H1 (cell line): Measurements from ENCODE around the gene CD300A. TPM values are rescaled to one million over a fixed set of nuclear protein-coding genes. Genes with fewer than 3 reads are reported as not detected.

Experiments
- ASH2L ChIP-seq: fragments of 200-600, 300-600 bp; sonication (generic); IDR thresholded peaks from one replicate; pipeline ENCODE4 v1.7.1; 2017; ENCODE audit warnings: low read length
- JUND ChIP-seq: IDR thresholded peaks from 2 replicates; pipeline ENCODE4 v1.6.1; 2011; ENCODE audit warnings: mild to moderate bottlenecking, improper control_type of control experiment, low read length
- polyA plus RNA-seq, 7 experiments: library from polyadenylated mRNA; depleted of rRNA in 3 of 7; stranded (reverse) in 5 of 7; unstranded in 2 of 7; fragments of >200 nt in 5 of 7; fragments of 200-250 nt in 2 of 7; gene quantifications; 1 replicate in 5 of 7; 2 replicates in 1 of 7; 4 replicates in 1 of 7; pipeline versions ENCODE4 v1.2.1 to v1.2.3, GENCODE V29; 2011 to 2013; ENCODE audit warnings: missing spikeins in 2 of 7, mixed read lengths in 2 of 7
- total RNA-seq: library from RNA; stranded (reverse); fragmentation: NEBNext Ultra II Directional; extraction: Animal tissue kit (Norgen Biotek cat#: 25700); gene quantifications from 2 replicates; pipeline ENCODE4 v1.2.1, GENCODE V29; 2021
- TF ChIP-seq, protein P1 (sequence below): fragments of 300-600 bp; sonication (generic); IDR thresholded peaks from 2 replicates; pipeline ENCODE4 v1.7.1; 2012; ENCODE audit warnings: low read length, moderate library complexity, mild to moderate bottlenecking, inconsistent platforms; ENCODE audit not compliant: insufficient replicate concordance

CD300A gene
- total and polyA plus RNA-seq, 2 of the 8 experiments (the other 6 are each of a cell fraction or from before 2014, with no cell fraction given), result 0.52 to 1.3 TPM

DNA sequence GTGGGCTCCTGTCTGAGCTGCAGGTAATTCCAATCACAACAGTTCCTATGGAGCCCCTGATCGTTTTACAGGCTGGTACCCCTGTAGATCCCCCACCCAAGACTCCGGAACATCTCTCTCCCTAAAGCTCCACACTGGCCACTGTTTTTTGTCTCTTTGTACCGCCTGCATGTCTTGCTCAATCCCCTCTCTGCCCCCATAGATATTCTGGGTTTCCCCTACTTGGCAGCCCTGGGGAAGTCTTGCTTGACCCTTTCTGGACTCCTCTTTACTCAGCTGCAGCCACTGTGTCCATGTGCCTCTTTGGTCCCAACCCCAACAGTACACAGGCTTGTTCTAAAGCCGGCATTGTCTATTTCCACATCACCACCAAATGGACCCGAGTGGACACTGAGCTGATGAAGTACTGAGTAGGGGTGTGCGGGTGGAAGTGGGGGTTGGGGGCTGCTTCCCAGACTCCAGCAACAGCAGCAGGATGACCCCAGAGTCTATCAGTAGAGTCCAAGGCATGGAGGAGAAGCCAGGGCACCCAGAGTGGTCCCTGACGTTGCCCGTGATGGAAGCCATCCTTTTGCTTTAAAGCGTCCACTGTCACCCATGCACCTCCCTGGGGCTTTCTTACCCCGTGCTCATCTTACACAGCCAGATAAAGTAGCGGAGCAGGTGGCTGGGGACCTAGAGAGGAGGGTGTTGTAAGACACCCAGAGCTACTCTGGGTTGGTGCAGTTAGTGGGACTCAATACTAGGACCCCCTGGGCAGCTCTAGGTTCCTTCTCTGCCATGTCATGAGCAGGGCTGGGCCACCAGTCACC lies 58.4 kb downstream of the CD300A start (continued):
- TF ChIP-seq, protein P1, sequence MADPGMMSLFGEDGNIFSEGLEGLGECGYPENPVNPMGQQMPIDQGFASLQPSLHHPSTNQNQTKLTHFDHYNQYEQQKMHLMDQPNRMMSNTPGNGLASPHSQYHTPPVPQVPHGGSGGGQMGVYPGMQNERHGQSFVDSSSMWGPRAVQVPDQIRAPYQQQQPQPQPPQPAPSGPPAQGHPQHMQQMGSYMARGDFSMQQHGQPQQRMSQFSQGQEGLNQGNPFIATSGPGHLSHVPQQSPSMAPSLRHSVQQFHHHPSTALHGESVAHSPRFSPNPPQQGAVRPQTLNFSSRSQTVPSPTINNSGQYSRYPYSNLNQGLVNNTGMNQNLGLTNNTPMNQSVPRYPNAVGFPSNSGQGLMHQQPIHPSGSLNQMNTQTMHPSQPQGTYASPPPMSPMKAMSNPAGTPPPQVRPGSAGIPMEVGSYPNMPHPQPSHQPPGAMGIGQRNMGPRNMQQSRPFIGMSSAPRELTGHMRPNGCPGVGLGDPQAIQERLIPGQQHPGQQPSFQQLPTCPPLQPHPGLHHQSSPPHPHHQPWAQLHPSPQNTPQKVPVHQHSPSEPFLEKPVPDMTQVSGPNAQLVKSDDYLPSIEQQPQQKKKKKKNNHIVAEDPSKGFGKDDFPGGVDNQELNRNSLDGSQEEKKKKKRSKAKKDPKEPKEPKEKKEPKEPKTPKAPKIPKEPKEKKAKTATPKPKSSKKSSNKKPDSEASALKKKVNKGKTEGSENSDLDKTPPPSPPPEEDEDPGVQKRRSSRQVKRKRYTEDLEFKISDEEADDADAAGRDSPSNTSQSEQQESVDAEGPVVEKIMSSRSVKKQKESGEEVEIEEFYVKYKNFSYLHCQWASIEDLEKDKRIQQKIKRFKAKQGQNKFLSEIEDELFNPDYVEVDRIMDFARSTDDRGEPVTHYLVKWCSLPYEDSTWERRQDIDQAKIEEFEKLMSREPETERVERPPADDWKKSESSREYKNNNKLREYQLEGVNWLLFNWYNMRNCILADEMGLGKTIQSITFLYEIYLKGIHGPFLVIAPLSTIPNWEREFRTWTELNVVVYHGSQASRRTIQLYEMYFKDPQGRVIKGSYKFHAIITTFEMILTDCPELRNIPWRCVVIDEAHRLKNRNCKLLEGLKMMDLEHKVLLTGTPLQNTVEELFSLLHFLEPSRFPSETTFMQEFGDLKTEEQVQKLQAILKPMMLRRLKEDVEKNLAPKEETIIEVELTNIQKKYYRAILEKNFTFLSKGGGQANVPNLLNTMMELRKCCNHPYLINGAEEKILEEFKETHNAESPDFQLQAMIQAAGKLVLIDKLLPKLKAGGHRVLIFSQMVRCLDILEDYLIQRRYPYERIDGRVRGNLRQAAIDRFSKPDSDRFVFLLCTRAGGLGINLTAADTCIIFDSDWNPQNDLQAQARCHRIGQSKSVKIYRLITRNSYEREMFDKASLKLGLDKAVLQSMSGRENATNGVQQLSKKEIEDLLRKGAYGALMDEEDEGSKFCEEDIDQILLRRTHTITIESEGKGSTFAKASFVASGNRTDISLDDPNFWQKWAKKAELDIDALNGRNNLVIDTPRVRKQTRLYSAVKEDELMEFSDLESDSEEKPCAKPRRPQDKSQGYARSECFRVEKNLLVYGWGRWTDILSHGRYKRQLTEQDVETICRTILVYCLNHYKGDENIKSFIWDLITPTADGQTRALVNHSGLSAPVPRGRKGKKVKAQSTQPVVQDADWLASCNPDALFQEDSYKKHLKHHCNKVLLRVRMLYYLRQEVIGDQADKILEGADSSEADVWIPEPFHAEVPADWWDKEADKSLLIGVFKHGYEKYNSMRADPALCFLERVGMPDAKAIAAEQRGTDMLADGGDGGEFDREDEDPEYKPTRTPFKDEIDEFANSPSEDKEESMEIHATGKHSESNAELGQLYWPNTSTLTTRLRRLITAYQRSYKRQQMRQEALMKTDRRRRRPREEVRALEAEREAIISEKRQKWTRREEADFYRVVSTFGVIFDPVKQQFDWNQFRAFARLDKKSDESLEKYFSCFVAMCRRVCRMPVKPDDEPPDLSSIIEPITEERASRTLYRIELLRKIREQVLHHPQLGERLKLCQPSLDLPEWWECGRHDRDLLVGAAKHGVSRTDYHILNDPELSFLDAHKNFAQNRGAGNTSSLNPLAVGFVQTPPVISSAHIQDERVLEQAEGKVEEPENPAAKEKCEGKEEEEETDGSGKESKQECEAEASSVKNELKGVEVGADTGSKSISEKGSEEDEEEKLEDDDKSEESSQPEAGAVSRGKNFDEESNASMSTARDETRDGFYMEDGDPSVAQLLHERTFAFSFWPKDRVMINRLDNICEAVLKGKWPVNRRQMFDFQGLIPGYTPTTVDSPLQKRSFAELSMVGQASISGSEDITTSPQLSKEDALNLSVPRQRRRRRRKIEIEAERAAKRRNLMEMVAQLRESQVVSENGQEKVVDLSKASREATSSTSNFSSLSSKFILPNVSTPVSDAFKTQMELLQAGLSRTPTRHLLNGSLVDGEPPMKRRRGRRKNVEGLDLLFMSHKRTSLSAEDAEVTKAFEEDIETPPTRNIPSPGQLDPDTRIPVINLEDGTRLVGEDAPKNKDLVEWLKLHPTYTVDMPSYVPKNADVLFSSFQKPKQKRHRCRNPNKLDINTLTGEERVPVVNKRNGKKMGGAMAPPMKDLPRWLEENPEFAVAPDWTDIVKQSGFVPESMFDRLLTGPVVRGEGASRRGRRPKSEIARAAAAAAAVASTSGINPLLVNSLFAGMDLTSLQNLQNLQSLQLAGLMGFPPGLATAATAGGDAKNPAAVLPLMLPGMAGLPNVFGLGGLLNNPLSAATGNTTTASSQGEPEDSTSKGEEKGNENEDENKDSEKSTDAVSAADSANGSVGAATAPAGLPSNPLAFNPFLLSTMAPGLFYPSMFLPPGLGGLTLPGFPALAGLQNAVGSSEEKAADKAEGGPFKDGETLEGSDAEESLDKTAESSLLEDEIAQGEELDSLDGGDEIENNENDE, result no peak
- TF ChIP-seq ASH2L (no peak), JUND (no peak)
